CD4-positive, alpha-beta T cell (primary cell): ENCODE data around the gene GLMN. TPM values are rescaled to one million over a fixed set of nuclear protein-coding genes. Genes with fewer than 3 reads are reported as not detected.
"Not testable (repeated sequence)": the region's sequence is repeated elsewhere in the genome, so short reads cannot be mapped to it uniquely, and the experiment has no call there.

ENCODE experiments used
- ATAC-seq: fragments of 200-7000 bp; cut with Tn5 transposase; one replicate; pipeline ENCODE4 v1.10.0; 2022; ENCODE audit warnings: mild to moderate bottlenecking; ENCODE audit not compliant: poor library complexity
- CTCF ChIA-PET: fragments of 350-600 bp; sonication (Branson Sonifier 250); formaldehyde crosslinking; loops from one replicate; lab custom pipeline; 2021; ENCODE audit warnings: antibody characterized with exemption, inconsistent platforms; lab: Charles Lee
- POLR2A ChIA-PET: fragments of 350-600 bp; sonication (Branson Sonifier 250); formaldehyde crosslinking; loops from one replicate; lab custom pipeline; 2021; ENCODE audit warnings: antibody characterized with exemption, inconsistent platforms; lab: Charles Lee
- DNase-seq, 14 experiments: peaks; one replicate each; pipeline ENCODE4 v3.0.0-alpha.2; 2013 to 2020; ENCODE audit warnings: mixed read lengths in 2 of 14
- H3K27ac ChIP-seq, 2 donors: one replicate each; pipeline versions ENCODE4 v1.5.1 to v1.7.0; 2013; ENCODE audit warnings: low read length in 2 of 2, low read depth in 1 of 2, mild to moderate bottlenecking in 1 of 2
- H3K27me3 ChIP-seq, 2 experiments: 1 replicate in 1 of 2; 2 replicates in 1 of 2; pipeline versions ENCODE4 v1.6.1 to v1.7.0; 2013; ENCODE audit warnings: low read length in 2 of 2, control low read depth in 1 of 2, mild to moderate bottlenecking in 1 of 2, moderate library complexity in 1 of 2; ENCODE audit not compliant: insufficient read depth in 2 of 2, control insufficient read depth in 1 of 2
- H3K36me3 ChIP-seq: one replicate; pipeline ENCODE4 v1.6.1; 2013; ENCODE audit warnings: low read length, control low read depth; ENCODE audit not compliant: insufficient read depth
- H3K4me1 ChIP-seq: one replicate; pipeline ENCODE4 v1.6.1; 2013; ENCODE audit warnings: low read length, control low read depth; ENCODE audit not compliant: insufficient read depth
- H3K4me3 ChIP-seq: one replicate; pipeline ENCODE4 v1.5.1; 2013; ENCODE audit warnings: mild to moderate bottlenecking, low read length, moderate library complexity
- H3K9me3 ChIP-seq, 2 experiments: 1 replicate in 1 of 2; 2 replicates in 1 of 2; pipeline versions ENCODE4 v1.6.1 to v1.7.0; 2013; ENCODE audit warnings: low read length in 2 of 2, mild to moderate bottlenecking in 2 of 2, control low read depth in 1 of 2, moderate library complexity in 1 of 2; ENCODE audit not compliant: control insufficient read depth in 1 of 2, insufficient read depth in 1 of 2
- H3K27ac Mint-ChIP-seq: one replicate; pipeline ENCODE4 v1.8.0; 2020; ENCODE audit warnings: mixed read lengths
- H3K27me3 Mint-ChIP-seq: one replicate; pipeline ENCODE4 v1.8.0; 2021; ENCODE audit warnings: mixed read lengths
- H3K36me3 Mint-ChIP-seq: one replicate; pipeline ENCODE4 v1.8.0; 2021; ENCODE audit warnings: low read depth, mixed read lengths
- H3K4me1 Mint-ChIP-seq: one replicate; pipeline ENCODE4 v1.8.0; 2021; ENCODE audit warnings: low read depth, mixed read lengths
- H3K4me3 Mint-ChIP-seq: one replicate; pipeline ENCODE4 v1.8.0; 2020; ENCODE audit warnings: mild to moderate bottlenecking, mixed read lengths
- H3K9me3 Mint-ChIP-seq: one replicate; pipeline ENCODE4 v1.8.0; 2020; ENCODE audit warnings: mixed read lengths
- CTCF ChIP-seq: fragments of 200-600 bp; IDR thresholded peaks from one replicate; pipeline ENCODE4 v1.8.0; 2022; ENCODE audit warnings: antibody characterized with exemption, mild to moderate bottlenecking
- intact Hi-C, 2 experiments: fragments of 100-400 bp; cut with DNase I in 1 of 2; cut with micrococcal nuclease in 1 of 2; formaldehyde crosslinking; loops; one replicate each; pipeline versions ENCODE4 v1.15.1 to v1.9.0; 2023 to 2025; cut with DNase I, micrococcal nuclease
- total RNA-seq, 174 experiments: library from RNA in 2 of 174; stranded (reverse) in 2 of 174; gene quantifications; one replicate each; pipeline ENCODE4 v1.2.3 and lab custom pipeline; 2021 to 2026

Gene GLMN
- total RNA-seq, 2 experiments from 2014 or later, result 7.7 to 11.7 TPM

GRCh38 chr1:92279781-92280180, 19.0 kb downstream of the GLMN start:
- intact Hi-C loops, H3K4me3 Mint-ChIP-seq, CTCF ChIA-PET, H3K4me1 ChIP-seq, H3K9me3 Mint-ChIP-seq, DNase-seq, H3K9me3 ChIP-seq, POLR2A ChIA-PET, H3K27me3 ChIP-seq, H3K27ac Mint-ChIP-seq, H3K27me3 Mint-ChIP-seq, H3K4me3 ChIP-seq, H3K27ac ChIP-seq, ATAC-seq: not testable (repeated sequence)
- peaks cover 31% of the 10 kb centered on the region for H3K36me3 ChIP-seq
- peaks cover 36% of the 10 kb centered on the region for H3K4me1 Mint-ChIP-seq
- peaks cover 84% of the 10 kb centered on the region for H3K36me3 Mint-ChIP-seq

DNA sequence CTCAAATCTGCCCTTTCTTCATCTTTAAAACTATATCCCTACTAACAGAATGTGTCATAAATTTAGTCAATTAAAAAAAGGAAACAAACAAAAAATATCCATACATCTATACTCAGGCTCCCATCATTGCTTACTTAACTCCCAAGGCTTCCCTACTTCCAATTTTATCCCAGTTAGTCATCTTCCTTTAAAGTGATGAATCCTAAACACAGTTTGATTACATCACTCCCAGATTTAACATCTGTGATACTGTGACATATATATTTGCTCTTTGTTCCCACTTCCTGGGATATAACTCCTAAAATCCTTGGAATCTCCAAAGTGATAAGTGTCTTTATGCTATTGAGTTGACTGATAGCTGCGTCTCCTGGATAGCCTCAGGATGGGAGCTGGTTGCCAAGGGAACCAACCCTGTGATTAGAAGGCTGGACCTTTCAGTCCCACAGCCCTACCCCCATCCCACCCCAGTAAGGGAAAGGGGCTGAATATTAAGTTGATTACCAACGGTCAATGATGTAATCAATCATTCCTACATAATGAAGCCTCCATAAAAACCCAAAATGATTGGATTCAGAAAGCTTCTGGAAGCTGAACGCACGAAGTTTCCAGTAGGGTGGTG, 21.6 kb downstream of the GLMN start:
- ChIA-PET CTCF (no interaction called here), POLR2A (no interaction called here)
- no peak for TF ChIP-seq CTCF
- H3K4me3 ChIP-seq, result no peak overlapping the region
- H3K9me3 ChIP-seq, result no peaks in the 10 kb centered on the region
- no peak for DNase-seq
- peaks cover 81% of the 10 kb centered on the region for H3K36me3 Mint-ChIP-seq
- H3K4me3 Mint-ChIP-seq, result no peak overlapping the region
- no peaks in the 10 kb centered on the region for H3K27me3 Mint-ChIP-seq
- intact Hi-C loops, result no loop called here
- no peaks in the 10 kb centered on the region for H3K4me1 ChIP-seq
- H3K9me3 Mint-ChIP-seq, result no peaks in the 10 kb centered on the region
- H3K36me3 ChIP-seq, result peaks cover 42% of the 10 kb centered on the region
- H3K27me3 ChIP-seq, result no peaks in the 10 kb centered on the region
- no peak overlapping the region for H3K27ac ChIP-seq
- no peak overlapping the region for H3K27ac Mint-ChIP-seq
- peaks cover 14% of the 10 kb centered on the region for H3K4me1 Mint-ChIP-seq
- no peak for ATAC-seq

DNA sequence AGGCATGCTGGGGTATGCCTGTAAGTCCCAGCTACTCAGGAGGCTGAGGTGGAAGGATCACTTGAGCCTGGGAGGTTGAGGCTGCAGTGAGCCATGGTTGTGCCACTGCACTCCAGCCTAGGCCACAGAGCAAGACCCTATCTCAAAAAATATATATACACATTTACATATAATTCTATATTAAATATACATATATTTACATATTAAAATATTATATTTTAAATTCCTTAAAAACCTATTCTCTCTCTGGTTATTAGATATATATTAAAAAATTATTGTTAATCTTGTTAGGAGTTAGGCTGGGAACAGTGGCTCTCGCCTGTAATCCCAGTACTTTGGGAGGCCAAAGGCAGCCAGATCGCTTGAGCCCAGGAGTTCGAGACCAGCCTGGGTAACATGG, 22.7 kb downstream of the GLMN start:
- intact Hi-C loops, result no loop called here
- no peak overlapping the region for H3K4me3 Mint-ChIP-seq
- H3K27ac Mint-ChIP-seq, result no peak overlapping the region
- ChIA-PET CTCF (no interaction called here), POLR2A (no interaction called here)
- Histone ChIP-seq H3K9me3 (no peaks in the 10 kb centered on the region), H3K27me3 (no peaks in the 10 kb centered on the region), H3K27ac (no peak overlapping the region), H3K4me3 (no peak overlapping the region), H3K4me1 (no peaks in the 10 kb centered on the region), H3K36me3 (peaks cover 49% of the 10 kb centered on the region)
- peaks cover 81% of the 10 kb centered on the region for H3K36me3 Mint-ChIP-seq
- no peak for ATAC-seq
- H3K4me1 Mint-ChIP-seq, result peaks cover 5% of the 10 kb centered on the region
- DNase-seq, result no peak
- H3K27me3 Mint-ChIP-seq, result no peaks in the 10 kb centered on the region
- H3K9me3 Mint-ChIP-seq, result no peaks in the 10 kb centered on the region
- no peak for TF ChIP-seq CTCF

DNA sequence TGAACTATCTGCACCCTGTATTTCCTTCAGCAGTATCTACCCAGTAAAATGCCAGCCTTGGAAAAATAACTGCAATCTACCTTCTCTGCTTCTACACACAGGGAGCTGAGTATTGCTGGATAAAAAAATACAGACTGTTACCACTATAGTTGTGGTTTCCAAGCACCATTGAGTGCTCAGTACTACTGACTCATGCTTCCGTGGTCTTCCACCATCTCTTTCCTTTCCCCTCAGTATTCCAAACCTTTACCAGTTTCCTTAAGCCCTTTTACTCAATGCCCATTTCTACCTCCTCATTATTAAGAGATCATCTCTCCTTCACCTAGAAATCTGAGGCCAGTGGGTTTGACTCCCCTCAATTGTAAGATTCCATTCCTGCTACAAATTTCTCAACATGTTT, 23.8 kb downstream of the GLMN start:
- H3K9me3 ChIP-seq, result no peaks in the 10 kb centered on the region
- Mint-ChIP-seq H3K9me3 (no peaks in the 10 kb centered on the region), H3K4me1 (no peaks in the 10 kb centered on the region), H3K27me3 (no peaks in the 10 kb centered on the region), H3K4me3 (no peak overlapping the region), H3K36me3 (peaks cover 80% of the 10 kb centered on the region), H3K27ac (no peak overlapping the region)
- ATAC-seq, result no peak
- no peak for DNase-seq
- ChIA-PET POLR2A (no interaction called here), CTCF (no interaction called here)
- H3K27me3 ChIP-seq, result no peaks in the 10 kb centered on the region
- no peak overlapping the region for H3K27ac ChIP-seq
- H3K4me3 ChIP-seq, result no peak overlapping the region
- no peaks in the 10 kb centered on the region for H3K4me1 ChIP-seq
- peaks cover 54% of the 10 kb centered on the region for H3K36me3 ChIP-seq
- TF ChIP-seq CTCF, result no peak
- intact Hi-C loops, result no loop called here
